Epidermal melanocyte (primary cell): Measurements from ENCODE around the gene BBS5.
"Not testable (repeated sequence)": the region's sequence is repeated elsewhere in the genome, so short reads cannot be mapped to it uniquely, and the experiment has no call there.

ENCODE experiments used
- DNase-seq: peaks from one replicate; pipeline ENCODE4 v3.0.0; 2011; ENCODE audit warnings: low spot score; ENCODE audit not compliant: insufficient read length

The BBS5 gene

GRCh38 chr2:169479257-169480078, at the start of gene BBS5:
Gene BBS5 (plus strand): TSS chr2:169479494. CDS start chr2:169479554, 60 bp downstream.
- peak; percentile 42 for DNase-seq

GRCh38 chr2:169431772-169432171, 47.5 kb upstream of the BBS5 start:
- DNase-seq, result not testable (repeated sequence)

- DNase-seq, result not testable (repeated sequence)
These were observed 45.1 kb upstream of the BBS5 start for GRCh38 chr2:169434236-169434635.

GRCh38 chr2:169438466-169439072, 40.7 kb upstream of the BBS5 start:
- no peak for DNase-seq

GRCh38 chr2:169439900-169440299, 39.4 kb upstream of the BBS5 start:
- no peak for DNase-seq

GRCh38 chr2:169446452-169446851, 32.8 kb upstream of the BBS5 start:
- DNase-seq, result no peak

- DNase-seq, result no peak
These were observed 31.0 kb upstream of the BBS5 start for GRCh38 chr2:169448316-169448715.

- no peak for DNase-seq
These were observed 30.4 kb upstream of the BBS5 start for GRCh38 chr2:169448865-169449264.

GRCh38 chr2:169452080-169452479, 27.2 kb upstream of the BBS5 start:
- DNase-seq, result no peak

GRCh38 chr2:169453044-169453443, 26.2 kb upstream of the BBS5 start:
- not testable (repeated sequence) for DNase-seq

GRCh38 chr2:169461143-169461542, 18.2 kb upstream of the BBS5 start:
- DNase-seq, result no peak

GRCh38 chr2:169462896-169463695, 16.2 kb upstream of the BBS5 start:
- no peak for DNase-seq

GRCh38 chr2:169464466-169464865, 14.8 kb upstream of the BBS5 start:
- DNase-seq, result no peak

GRCh38 chr2:169464882-169465281, 14.4 kb upstream of the BBS5 start:
- no peak for DNase-seq

GRCh38 chr2:169468841-169469240, 10.5 kb upstream of the BBS5 start:
- no peak for DNase-seq

GRCh38 chr2:169469952-169470572, 9.2 kb upstream of the BBS5 start:
- DNase-seq, result no peak

GRCh38 chr2:169472249-169472648, 7.0 kb upstream of the BBS5 start:
- DNase-seq, result no peak

- no peak for DNase-seq
These were observed 2.8 kb upstream of the BBS5 start for GRCh38 chr2:169476459-169476858.

GRCh38 chr2:169478339-169478738, 955 bp upstream of the BBS5 start:
- DNase-seq, result peak; percentile 54

GRCh38 chr2:169478745-169479256, 493 bp upstream of the BBS5 start:
- DNase-seq, result no peak

GRCh38 chr2:169480079-169480465, 778 bp downstream of the BBS5 start:
- DNase-seq, result no peak
